GM19438 (cell line): ENCODE measurements around the gene AGRP.

Experiments used
- ATAC-seq: cut with Tn5 transposase; IDR thresholded peaks from one replicate; pipeline ENCODE4 v1.9.1; 2021; ENCODE audit warnings: low read depth; ENCODE audit not compliant: unreplicated experiment

The AGRP gene

GRCh38 chr16:67445913-67446907 lies 37.1 kb downstream of the AGRP start:
- ATAC-seq: no peak

GRCh38 chr16:67445441-67445912 lies 37.9 kb downstream of the AGRP start:
- ATAC-seq: no peak

GRCh38 chr16:67445126-67445426 lies 38.3 kb downstream of the AGRP start:
- ATAC-seq: no peak

GRCh38 chr16:67444259-67445125 lies 38.9 kb downstream of the AGRP start:
- ATAC-seq: no peak

GRCh38 chr16:67443265-67443664 lies 40.1 kb downstream of the AGRP start:
- ATAC-seq: no peak

GRCh38 chr16:67442581-67443255 lies 40.6 kb downstream of the AGRP start:
- no peak for ATAC-seq

GRCh38 chr16:67441907-67442306 lies 41.4 kb downstream of the AGRP start:
- ATAC-seq: no peak

- ATAC-seq: no peak
Measured at GRCh38 chr16:67441271-67441753, 42.0 kb downstream of the AGRP start.

- no peak for ATAC-seq
Measured at GRCh38 chr16:67438824-67439393, 44.4 kb downstream of the AGRP start.

- no peak for ATAC-seq
Measured at GRCh38 chr16:67438098-67438791, 45.1 kb downstream of the AGRP start.

- no peak for ATAC-seq
Measured at GRCh38 chr16:67437513-67437912, 45.8 kb downstream of the AGRP start.

- no peak for ATAC-seq
Measured at GRCh38 chr16:67436640-67437193, 46.6 kb downstream of the AGRP start.

GRCh38 chr16:67435758-67436164 lies 47.6 kb downstream of the AGRP start:
- no peak for ATAC-seq

- ATAC-seq: no peak
Measured at GRCh38 chr16:67433131-67433719, 50.1 kb downstream of the AGRP start.
